Naive thymus-derived CD8-positive, alpha-beta T cell (primary cell): ENCODE results near the gene ADAMTS17. TPM values are rescaled to one million over a fixed set of nuclear protein-coding genes. Genes with fewer than 3 reads are reported as not detected.
A peak's percentile ranks its signal among the peaks of the same experiment; 100 is the strongest.

ENCODE experiments used
- ATAC-seq, 2 donors: fragments of 150-1000 bp; cut with Tn5 transposase in 1 of 2; sonication (Bioruptor Pico), chemical (Tn5 transposase) in 1 of 2; 1 replicate in 1 of 2; 2 replicates in 1 of 2; pipeline ENCODE4 v1.10.0; 2021; ENCODE audit warnings: mild to moderate bottlenecking in 2 of 2, moderate library complexity in 2 of 2
- POLR2A ChIA-PET: fragments of 350-600 bp; sonication (Branson Sonifier 250); formaldehyde crosslinking; loops from one replicate; lab custom pipeline; 2021; ENCODE audit warnings: antibody characterized with exemption; lab: Charles Lee
- DNase-seq, 10 donors: peaks; one replicate each; pipeline versions ENCODE4 v3.0.0 to v3.0.0-alpha.2; 2020 to 2022
- H3K27ac Mint-ChIP-seq, 10 donors: one replicate each; pipeline ENCODE4 v1.8.0; 2020 to 2022; ENCODE audit warnings: mild to moderate bottlenecking in 10 of 10, mixed read lengths in 10 of 10, moderate library complexity in 4 of 10, inconsistent platforms in 1 of 10
- H3K27me3 Mint-ChIP-seq, 5 donors: one replicate each; pipeline ENCODE4 v1.8.0; 2021 to 2022; ENCODE audit warnings: mixed read lengths in 5 of 5
- H3K36me3 Mint-ChIP-seq, 3 donors: one replicate each; pipeline ENCODE4 v1.8.0; 2020 to 2022; ENCODE audit warnings: mixed read lengths in 3 of 3, mild to moderate bottlenecking in 2 of 3, inconsistent platforms in 1 of 3
- H3K4me1 Mint-ChIP-seq, 4 donors: one replicate each; pipeline ENCODE4 v1.8.0; 2021 to 2022; ENCODE audit warnings: mixed read lengths in 4 of 4
- H3K4me3 Mint-ChIP-seq, 10 donors: one replicate each; pipeline ENCODE4 v1.8.0; 2020 to 2022; ENCODE audit warnings: mild to moderate bottlenecking in 10 of 10, mixed read lengths in 10 of 10, moderate library complexity in 6 of 10, inconsistent platforms in 1 of 10
- H3K9me3 Mint-ChIP-seq, 9 donors: one replicate each; pipeline ENCODE4 v1.8.0; 2020 to 2022; ENCODE audit warnings: mixed read lengths in 9 of 9, mild to moderate bottlenecking in 3 of 9, inconsistent platforms in 1 of 9, moderate library complexity in 1 of 9
- polyA plus RNA-seq, 3 donors: library from polyadenylated mRNA; unstranded; fragments of 300-500 nt; fragmentation: Illumina TruSeq; gene quantifications; one replicate each; pipeline ENCODE4 v1.2.3, GENCODE V29; 2021
- total RNA-seq, 8 experiments: library from RNA in 2 of 8; stranded (reverse) in 2 of 8; gene quantifications; one replicate each; pipeline ENCODE4 v1.2.3 and lab custom pipeline; 2021 to 2026

Gene ADAMTS17
- total and polyA plus RNA-seq, 5 experiments from 2014 or later, result 0.20 to 4.6 (median 1.8) TPM

- POLR2A ChIA-PET, result no interaction called here
- Mint-ChIP-seq H3K4me3 (no peak overlapping the region), H3K4me1 (peaks cover 5% of the 10 kb centered on the region in 4 donors)
These were observed 89.4 kb downstream of the ADAMTS17 start for GRCh38 chr15:100252359-100252758.

GRCh38 chr15:100250176-100250800 is 91.5 kb downstream of the ADAMTS17 start:
- ATAC-seq (no peak), DNase-seq (no peak)
- Mint-ChIP-seq H3K27ac (no peak overlapping the region), H3K9me3 (no peaks in the 10 kb centered on the region), H3K27me3 (no peaks in the 10 kb centered on the region), H3K4me1 (peaks cover 5% of the 10 kb centered on the region in 4 donors), H3K36me3 (peaks cover 0 to 14% (median 4%) of the 10 kb centered on the region in 3 donors), H3K4me3 (no peak overlapping the region)
- POLR2A ChIA-PET, result no interaction called here

More at GRCh38 chr15:100252359-100252758, 89.4 kb downstream of the ADAMTS17 start:
- Mint-ChIP-seq H3K9me3 (no peaks in the 10 kb centered on the region), H3K27ac (peak overlapping the region in 1 of 10 donors; percentile 68), H3K27me3 (no peaks in the 10 kb centered on the region), H3K36me3 (peaks cover 0 to 10% (median 4%) of the 10 kb centered on the region in 3 donors)
- ATAC-seq (no peak), DNase-seq (no peak)

- no peaks in the 10 kb centered on the region for H3K9me3 Mint-ChIP-seq
- no peak overlapping the region for H3K4me3 Mint-ChIP-seq
- peaks cover under 1 to 5% (median 3%) of the 10 kb centered on the region in 4 donors for H3K4me1 Mint-ChIP-seq
- H3K27me3 Mint-ChIP-seq, result no peaks in the 10 kb centered on the region
- peaks cover 0 to 15% (median 4%) of the 10 kb centered on the region in 3 donors for H3K36me3 Mint-ChIP-seq
- no peak overlapping the region for H3K27ac Mint-ChIP-seq
- DNase-seq (no peak), ATAC-seq (no peak)
- POLR2A ChIA-PET, result interaction anchor here (0.6 kb wide), 1 partner anchor 406 kb away, joined by 6 read pairs; no protein-coding TSS in a partner anchor
These were observed 92.5 kb downstream of the ADAMTS17 start for GRCh38 chr15:100249096-100249815.

GRCh38 chr15:100248236-100248635 is 93.5 kb downstream of the ADAMTS17 start:
- DNase-seq, result no peak
- Mint-ChIP-seq H3K4me3 (no peak overlapping the region), H3K27ac (no peak overlapping the region), H3K27me3 (no peaks in the 10 kb centered on the region), H3K4me1 (peaks cover 0 to 3% (median under 1%) of the 10 kb centered on the region in 4 donors), H3K9me3 (peaks cover 0 to 4% (median 0%) of the 10 kb centered on the region in 9 donors), H3K36me3 (peaks cover 0 to 15% (median 4%) of the 10 kb centered on the region in 3 donors)
- ATAC-seq, result no peak
- POLR2A ChIA-PET, result no interaction called here

- POLR2A ChIA-PET, result no interaction called here
- Mint-ChIP-seq H3K4me3 (no peak overlapping the region), H3K9me3 (peaks cover 0 to 4% (median 0%) of the 10 kb centered on the region in 9 donors), H3K36me3 (peaks cover 0 to 15% (median 4%) of the 10 kb centered on the region in 3 donors), H3K27ac (no peak overlapping the region), H3K4me1 (peaks cover 0 to 2% (median 0%) of the 10 kb centered on the region in 4 donors), H3K27me3 (no peaks in the 10 kb centered on the region)
- DNase-seq (no peak), ATAC-seq (no peak)
These were observed 94.2 kb downstream of the ADAMTS17 start for GRCh38 chr15:100247228-100248225.

GRCh38 chr15:100245855-100246254 is 95.9 kb downstream of the ADAMTS17 start:
- Mint-ChIP-seq H3K4me3 (no peak overlapping the region), H3K27ac (no peak overlapping the region), H3K4me1 (no peaks in the 10 kb centered on the region), H3K27me3 (no peaks in the 10 kb centered on the region), H3K36me3 (peaks cover 2 to 15% (median 4%) of the 10 kb centered on the region in 3 donors), H3K9me3 (peaks cover 0 to 4% (median 0%) of the 10 kb centered on the region in 9 donors)
- ATAC-seq, result no peak
- POLR2A ChIA-PET, result no interaction called here
- DNase-seq, result no peak

GRCh38 chr15:100245487-100245820 is 96.3 kb downstream of the ADAMTS17 start:
- no peaks in the 10 kb centered on the region for H3K4me1 Mint-ChIP-seq
- POLR2A ChIA-PET, result no interaction called here
- no peak overlapping the region for H3K27ac Mint-ChIP-seq
- DNase-seq (no peak), ATAC-seq (no peak)
- peaks cover 2 to 15% (median 4%) of the 10 kb centered on the region in 3 donors for H3K36me3 Mint-ChIP-seq
- H3K9me3 Mint-ChIP-seq, result peaks cover 0 to 4% (median 0%) of the 10 kb centered on the region in 9 donors
- no peaks in the 10 kb centered on the region for H3K27me3 Mint-ChIP-seq
- H3K4me3 Mint-ChIP-seq, result no peak overlapping the region

GRCh38 chr15:100244796-100245486 is 96.8 kb downstream of the ADAMTS17 start:
- ATAC-seq, result no peak
- no peaks in the 10 kb centered on the region for H3K4me1 Mint-ChIP-seq
- no peak overlapping the region for H3K27ac Mint-ChIP-seq
- H3K9me3 Mint-ChIP-seq, result peaks cover 0 to 4% (median 0%) of the 10 kb centered on the region in 9 donors
- POLR2A ChIA-PET, result no interaction called here
- no peak for DNase-seq
- no peak overlapping the region for H3K4me3 Mint-ChIP-seq
- no peaks in the 10 kb centered on the region for H3K27me3 Mint-ChIP-seq
- peaks cover 2 to 13% (median 4%) of the 10 kb centered on the region in 3 donors for H3K36me3 Mint-ChIP-seq

- ATAC-seq, result no peak
- POLR2A ChIA-PET, result no interaction called here
- DNase-seq, result no peak
- no peaks in the 10 kb centered on the region for H3K4me1 Mint-ChIP-seq
- H3K36me3 Mint-ChIP-seq, result peaks cover 2 to 15% (median 4%) of the 10 kb centered on the region in 3 donors
- H3K27ac Mint-ChIP-seq, result no peak overlapping the region
- H3K4me3 Mint-ChIP-seq, result no peak overlapping the region
- peaks cover 0 to 4% (median 0%) of the 10 kb centered on the region in 9 donors for H3K9me3 Mint-ChIP-seq
- H3K27me3 Mint-ChIP-seq, result no peaks in the 10 kb centered on the region
These were observed 98.8 kb downstream of the ADAMTS17 start for GRCh38 chr15:100242989-100243388.

GRCh38 chr15:100241572-100242482 is 99.9 kb downstream of the ADAMTS17 start:
- H3K27me3 Mint-ChIP-seq, result peaks cover 0 to 9% (median 0%) of the 10 kb centered on the region in 5 donors
- DNase-seq, result no peak
- H3K27ac Mint-ChIP-seq, result no peak overlapping the region
- H3K36me3 Mint-ChIP-seq, result peaks cover 2 to 16% (median 4%) of the 10 kb centered on the region in 3 donors
- POLR2A ChIA-PET, result interaction anchor here (0.7 kb wide), 1 partner anchor 23 kb away, joined by 3 read pairs; no protein-coding TSS in a partner anchor
- no peaks in the 10 kb centered on the region for H3K4me1 Mint-ChIP-seq
- H3K9me3 Mint-ChIP-seq, result peaks cover 0 to 4% (median 0%) of the 10 kb centered on the region in 9 donors
- ATAC-seq, result no peak
- H3K4me3 Mint-ChIP-seq, result no peak overlapping the region
